Karpas-422 (cell line): ENCODE measurements around the gene RPL36. TPM values are rescaled to one million over a fixed set of nuclear protein-coding genes. Genes with fewer than 3 reads are reported as not detected.
"Not testable (repeated sequence)": the region's sequence is repeated elsewhere in the genome, so short reads cannot be mapped to it uniquely, and the experiment has no call there.

Source experiments
- DNase-seq: peaks from one replicate; pipeline ENCODE4 v3.0.0-alpha.2; 2015
- H2AFZ ChIP-seq: fragments of 200-600 bp; sonication (generic); 2 replicates; pipeline ENCODE4 v1.6.1; 2014; ENCODE audit warnings: antibody characterized with exemption, low read length, mixed read lengths
- H3K27ac ChIP-seq: fragments of 200-600 bp; sonication (generic); 2 replicates; pipeline ENCODE4 v1.5.1; 2014; ENCODE audit warnings: mild to moderate bottlenecking, low read length, moderate library complexity
- H3K27me3 ChIP-seq: fragments of 200-600 bp; sonication (generic); 2 replicates; pipeline ENCODE4 v1.6.1; 2014; ENCODE audit warnings: low read length, mixed read lengths
- H3K36me3 ChIP-seq: fragments of 200-600 bp; sonication (generic); 2 replicates; pipeline ENCODE4 v1.6.1; 2014; ENCODE audit warnings: low read length, mixed read lengths; ENCODE audit not compliant: insufficient read depth
- H3K4me1 ChIP-seq: fragments of 200-600 bp; sonication (generic); 2 replicates; pipeline ENCODE4 v1.6.1; 2014; ENCODE audit warnings: mild to moderate bottlenecking, low read length, mixed read lengths
- H3K4me2 ChIP-seq: fragments of 200-600 bp; sonication (generic); 2 replicates; pipeline ENCODE4 v1.6.1; 2014; ENCODE audit warnings: low read length, low read depth, mild to moderate bottlenecking; ENCODE audit not compliant: poor library complexity, severe bottlenecking
- H3K4me3 ChIP-seq: fragments of 200-600 bp; sonication (generic); 2 replicates; pipeline ENCODE4 v1.5.1; 2014; ENCODE audit warnings: mild to moderate bottlenecking, antibody characterized with exemption, low read length, mixed read lengths
- H3K79me2 ChIP-seq: fragments of 200-600 bp; sonication (generic); 2 replicates; pipeline ENCODE4 v1.6.1; 2014; ENCODE audit warnings: mild to moderate bottlenecking, low read length, mixed read lengths
- H3K9ac ChIP-seq: fragments of 200-600 bp; sonication (generic); 2 replicates; pipeline ENCODE4 v1.6.0; 2014; ENCODE audit warnings: low read length
- H3K9me2 ChIP-seq: fragments of 200-600 bp; sonication (generic), shearing (Covaris generic); replicated peaks from 2 replicates; pipeline ENCODE4 v1.6.0; 2014; ENCODE audit warnings: mild to moderate bottlenecking, low read length, moderate library complexity; ENCODE audit not compliant: insufficient read depth
- H3K9me3 ChIP-seq: fragments of 300-700, 200-600 bp; sonication (generic); 2 replicates; pipeline ENCODE4 v1.6.1; 2014; ENCODE audit warnings: low read length, mixed read lengths
- H4K20me1 ChIP-seq: fragments of 200-600 bp; sonication (generic); 2 replicates; pipeline ENCODE4 v1.6.1; 2014; ENCODE audit warnings: mild to moderate bottlenecking, antibody characterized with exemption, low read length, low read depth; ENCODE audit not compliant: insufficient read depth
- total RNA-seq: library from RNA; depleted of rRNA; stranded (reverse); fragments of >200 nt; shearing (Covaris generic); gene quantifications from 2 replicates; pipeline ENCODE4 v1.2.3, GENCODE V29; 2014; ENCODE audit warnings: low replicate concordance; rRNA removed

RPL36 gene
- total RNA-seq, 1 experiment from 2014 or later, result 3,189 TPM

- no peaks in the 10 kb centered on the region for H3K4me1 ChIP-seq
- no peak overlapping the region for H3K4me3 ChIP-seq
- no peak overlapping the region for H3K4me2 ChIP-seq
- H2AFZ ChIP-seq, result no peak overlapping the region
- H3K9me2 ChIP-seq, result no peaks in the 10 kb centered on the region
- no peak for DNase-seq
- no peaks in the 10 kb centered on the region for H4K20me1 ChIP-seq
- no peak overlapping the region for H3K9ac ChIP-seq
- H3K36me3 ChIP-seq, result no peaks in the 10 kb centered on the region
- no peaks in the 10 kb centered on the region for H3K9me3 ChIP-seq
- no peak overlapping the region for H3K27ac ChIP-seq
- no peaks in the 10 kb centered on the region for H3K79me2 ChIP-seq
- H3K27me3 ChIP-seq, result no peaks in the 10 kb centered on the region
Observed at GRCh38 chr19:5727453-5728050, 37.5 kb downstream of the RPL36 start.

GRCh38 chr19:5733172-5733571 is 43.1 kb downstream of the RPL36 start:
- not testable (repeated sequence) for H3K4me2 ChIP-seq, H3K27ac ChIP-seq, H3K79me2 ChIP-seq, H4K20me1 ChIP-seq, H3K27me3 ChIP-seq, H3K9me2 ChIP-seq, H3K9me3 ChIP-seq, DNase-seq, H3K36me3 ChIP-seq, H3K9ac ChIP-seq, H3K4me3 ChIP-seq, H2AFZ ChIP-seq, H3K4me1 ChIP-seq

GRCh38 chr19:5738423-5738822 is 48.3 kb downstream of the RPL36 start:
- no peaks in the 10 kb centered on the region for H3K9me2 ChIP-seq
- no peak overlapping the region for H3K27ac ChIP-seq
- H3K9ac ChIP-seq, result no peak overlapping the region
- no peaks in the 10 kb centered on the region for H3K4me1 ChIP-seq
- no peak for DNase-seq
- no peaks in the 10 kb centered on the region for H3K36me3 ChIP-seq
- no peak overlapping the region for H3K4me2 ChIP-seq
- H4K20me1 ChIP-seq, result no peaks in the 10 kb centered on the region
- no peaks in the 10 kb centered on the region for H3K9me3 ChIP-seq
- no peak overlapping the region for H3K4me3 ChIP-seq
- H3K27me3 ChIP-seq, result no peaks in the 10 kb centered on the region
- H2AFZ ChIP-seq, result no peak overlapping the region
- H3K79me2 ChIP-seq, result no peaks in the 10 kb centered on the region

Other genes starting within 250 kb of the RPL36 start
- not detected in 2 replicates for gene ZNRF4, start 234.9 kb upstream of the RPL36 start, total RNA-seq
- gene TINCR, start 122.3 kb upstream of the RPL36 start, total RNA-seq, result 0.04 TPM in 1 of 2 replicates, not detected in the other
- 40.3 and 52.7 TPM in 2 replicates for gene SAFB2, start 67.5 kb upstream of the RPL36 start, total RNA-seq
- 53.0 and 92.9 TPM in 2 replicates for gene SAFB, start 67.2 kb upstream of the RPL36 start, total RNA-seq
- gene MICOS13, start 9.8 kb upstream of the RPL36 start, total RNA-seq, result 63.4 and 118 TPM in 2 replicates
- 6.9 and 9.0 TPM in 2 replicates for gene HSD11B1L, start 9.3 kb upstream of the RPL36 start, total RNA-seq
- gene LONP1, start 29.9 kb downstream of the RPL36 start, total RNA-seq, result 65.7 and 165 TPM in 2 replicates
- gene CATSPERD, start 30.3 kb downstream of the RPL36 start, total RNA-seq, result not detected in 2 replicates
- 0.29 TPM in 1 of 2 replicates, not detected in the other for gene PRR22, start 94.5 kb downstream of the RPL36 start, total RNA-seq
- gene DUS3L, start 100.9 kb downstream of the RPL36 start, total RNA-seq, result 21.7 and 34.0 TPM in 2 replicates
- gene NRTN, start 114.8 kb downstream of the RPL36 start, total RNA-seq, result not detected in 2 replicates
- not detected in 2 replicates for gene FUT6, start 149.4 kb downstream of the RPL36 start, total RNA-seq
- gene FUT3, start 161.2 kb downstream of the RPL36 start, total RNA-seq, result not detected in 2 replicates
- gene FUT5, start 180.2 kb downstream of the RPL36 start, total RNA-seq, result not detected in 2 replicates
- gene NDUFA11, start 213.5 kb downstream of the RPL36 start, total RNA-seq, result 217 and 384 TPM in 2 replicates
- 8.9 and 19.8 TPM in 2 replicates for gene VMAC, start 214.6 kb downstream of the RPL36 start, total RNA-seq
- gene CAPS, start 224.0 kb downstream of the RPL36 start, total RNA-seq, result 3.8 and 17.8 TPM in 2 replicates